Esophagus squamous epithelium (tissue), 4 donors: ENCODE results near the gene RNF149.

Experiments
- POLR2A ChIP-seq, 4 donors: fragments of 450-650 bp; IDR thresholded peaks; one replicate each; pipeline ENCODE4 v1.6.1; 2017; ENCODE audit warnings: antibody characterized with exemption in 4 of 4, mild to moderate bottlenecking in 4 of 4, moderate library complexity in 3 of 4
- TF ChIP-seq, protein P1 (sequence below), 6 experiments: fragments of 450-650 bp in 4 of 6; fragments of 200-600 bp in 2 of 6; sonication (generic) in 2 of 6; IDR thresholded peaks; one replicate each; pipeline ENCODE4 v1.5.1; 2016 to 2019; ENCODE audit warnings: antibody characterized with exemption in 6 of 6, mild to moderate bottlenecking in 4 of 6, moderate library complexity in 4 of 6

DNA sequence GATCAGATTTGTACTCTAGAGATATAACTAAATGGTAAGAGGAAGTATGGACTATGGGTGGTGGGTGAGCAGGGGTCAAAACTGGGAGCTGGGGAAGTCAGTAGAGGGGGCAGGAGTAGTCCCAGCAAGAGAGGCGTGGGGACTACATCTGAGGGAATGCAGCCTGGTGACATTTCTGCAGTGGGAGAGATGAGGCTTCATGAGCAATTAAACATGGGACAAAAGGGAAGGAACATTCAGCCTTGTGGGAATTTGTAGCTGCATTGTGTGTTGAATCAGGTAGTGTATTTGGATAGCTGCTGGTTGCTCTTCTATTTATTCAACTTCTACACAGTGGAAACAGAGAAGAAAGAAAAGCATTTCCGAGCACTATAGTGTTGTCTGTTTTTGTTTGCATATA is 52.2 kb downstream of the RNF149 start:
- TF ChIP-seq, protein P1, sequence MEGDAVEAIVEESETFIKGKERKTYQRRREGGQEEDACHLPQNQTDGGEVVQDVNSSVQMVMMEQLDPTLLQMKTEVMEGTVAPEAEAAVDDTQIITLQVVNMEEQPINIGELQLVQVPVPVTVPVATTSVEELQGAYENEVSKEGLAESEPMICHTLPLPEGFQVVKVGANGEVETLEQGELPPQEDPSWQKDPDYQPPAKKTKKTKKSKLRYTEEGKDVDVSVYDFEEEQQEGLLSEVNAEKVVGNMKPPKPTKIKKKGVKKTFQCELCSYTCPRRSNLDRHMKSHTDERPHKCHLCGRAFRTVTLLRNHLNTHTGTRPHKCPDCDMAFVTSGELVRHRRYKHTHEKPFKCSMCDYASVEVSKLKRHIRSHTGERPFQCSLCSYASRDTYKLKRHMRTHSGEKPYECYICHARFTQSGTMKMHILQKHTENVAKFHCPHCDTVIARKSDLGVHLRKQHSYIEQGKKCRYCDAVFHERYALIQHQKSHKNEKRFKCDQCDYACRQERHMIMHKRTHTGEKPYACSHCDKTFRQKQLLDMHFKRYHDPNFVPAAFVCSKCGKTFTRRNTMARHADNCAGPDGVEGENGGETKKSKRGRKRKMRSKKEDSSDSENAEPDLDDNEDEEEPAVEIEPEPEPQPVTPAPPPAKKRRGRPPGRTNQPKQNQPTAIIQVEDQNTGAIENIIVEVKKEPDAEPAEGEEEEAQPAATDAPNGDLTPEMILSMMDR (IDR thresholded peaks at IDR 0.05) = no peak
- no peak for TF ChIP-seq POLR2A (IDR thresholded peaks at IDR 0.05)
